HG02885 (cell line): ENCODE data around the gene KLRF1.
"Not testable (repeated sequence)": the region's sequence is repeated elsewhere in the genome, so short reads cannot be mapped to it uniquely, and the experiment has no call there.

Experiments
- ATAC-seq: cut with Tn5 transposase; IDR thresholded peaks from one replicate; pipeline ENCODE4 v1.9.1; 2021; ENCODE audit warnings: mild to moderate bottlenecking; ENCODE audit not compliant: unreplicated experiment, poor library complexity

Gene KLRF1

DNA sequence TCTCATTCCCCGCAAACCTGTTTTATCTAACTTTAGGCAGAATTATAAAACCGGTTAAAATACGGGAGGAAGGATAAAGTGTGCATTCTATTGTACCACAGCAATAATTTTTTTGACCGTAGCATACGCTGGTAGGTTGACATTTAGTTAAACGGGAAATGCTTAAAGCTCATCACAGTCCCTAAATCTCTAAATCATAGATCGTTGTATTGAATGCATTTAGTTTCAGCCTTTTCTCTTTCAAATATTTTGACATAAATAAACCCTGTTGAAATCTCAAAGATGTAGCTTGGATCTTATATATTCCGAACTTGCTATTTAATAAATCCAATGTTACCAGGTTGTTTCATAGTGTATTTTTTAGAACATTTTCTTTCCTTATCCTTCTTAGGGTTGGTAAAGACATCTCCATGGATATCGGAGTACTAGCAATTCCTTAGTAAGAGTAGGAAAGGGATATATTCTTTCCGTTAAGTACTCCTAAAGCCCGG lies 41.1 kb downstream of the KLRF1 start:
- ATAC-seq: no peak

DNA sequence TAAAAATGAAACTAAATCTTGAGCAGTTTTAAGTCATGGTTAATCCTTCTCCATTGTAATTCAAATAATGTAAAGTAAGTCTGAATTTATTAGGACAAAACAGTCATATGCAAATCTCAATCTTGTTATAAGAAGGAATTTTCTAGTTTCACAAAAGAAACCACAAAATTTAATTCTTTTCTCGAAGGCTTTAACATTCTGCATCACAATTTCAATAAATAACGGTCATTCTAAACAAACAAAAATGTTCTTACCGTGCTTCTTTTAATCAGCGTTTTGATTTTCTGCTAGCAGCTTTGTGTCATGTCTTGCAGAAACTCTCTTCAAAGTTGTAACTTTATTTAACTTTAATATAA lies 41.6 kb downstream of the KLRF1 start:
- ATAC-seq: no peak

DNA sequence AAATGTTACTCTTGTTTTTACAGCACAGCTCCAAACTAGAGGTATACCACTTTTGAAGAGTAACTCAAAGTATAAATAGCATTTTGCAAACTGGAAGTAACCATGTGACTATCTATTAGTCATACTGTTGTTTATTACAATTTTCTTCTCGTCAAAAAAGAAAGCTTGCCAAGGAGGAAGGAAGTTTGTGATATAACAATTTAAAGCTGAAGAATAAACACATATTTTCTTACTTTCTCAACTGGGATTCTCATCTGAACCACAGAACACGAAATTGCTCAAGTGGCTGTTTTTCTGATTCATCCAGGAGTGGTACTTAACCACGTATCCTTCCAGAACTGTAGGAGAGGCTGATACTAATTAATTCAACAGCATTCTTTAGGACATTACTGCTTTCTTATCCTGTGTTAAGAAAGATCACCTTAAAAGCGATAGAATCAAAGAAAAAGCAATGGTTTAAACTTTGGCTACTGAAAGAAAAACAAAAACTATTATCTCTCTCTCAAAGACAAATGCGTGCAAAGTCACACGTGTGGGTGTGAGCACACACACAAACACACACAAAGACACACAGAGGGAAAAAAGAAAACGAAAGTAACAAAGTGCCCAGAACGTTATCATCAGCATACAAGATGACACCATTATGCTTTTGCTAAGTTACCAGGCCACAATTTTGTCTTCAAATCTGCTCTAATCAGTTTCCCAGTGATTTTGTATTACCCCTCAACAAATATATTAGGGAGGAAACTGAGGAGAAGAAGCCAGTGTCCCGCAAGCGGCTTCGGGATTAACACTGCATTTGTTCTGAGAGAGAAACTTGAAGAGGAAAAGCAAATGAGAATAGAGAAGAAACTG lies 42.3 kb downstream of the KLRF1 start, which contains the start of gene CLEC2B:
TSS of gene CLEC2B (minus strand) at position 48 of the 855 bp plus-strand sequence.
- ATAC-seq: peak; percentile 41

DNA sequence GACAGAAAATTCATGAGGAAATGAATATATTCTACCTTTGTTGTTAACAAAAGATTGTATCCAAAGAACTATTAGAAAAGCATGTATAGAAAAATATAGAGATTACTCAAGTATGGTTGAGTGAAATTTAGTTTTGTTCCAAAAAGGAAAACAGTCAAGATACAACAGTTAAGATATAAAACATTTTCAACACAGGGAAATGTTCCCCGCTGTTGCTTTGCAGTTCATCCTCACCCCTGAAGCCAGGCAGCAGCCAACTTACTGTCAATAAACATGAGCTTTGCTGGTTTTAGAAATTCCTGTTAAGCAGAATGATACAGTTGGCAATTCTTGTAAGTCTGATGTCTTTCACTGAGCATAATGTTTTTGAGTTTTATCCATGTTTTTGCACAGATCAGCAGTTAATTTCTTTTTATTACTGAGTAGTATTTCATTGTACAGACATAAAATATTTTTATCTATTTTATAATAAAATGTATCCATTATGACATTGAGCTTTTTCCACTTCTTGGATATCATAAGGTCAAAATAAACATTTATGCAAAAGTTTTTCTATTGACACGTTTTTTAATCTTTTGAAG lies 43.1 kb downstream of the KLRF1 start:
- ATAC-seq: no peak

DNA sequence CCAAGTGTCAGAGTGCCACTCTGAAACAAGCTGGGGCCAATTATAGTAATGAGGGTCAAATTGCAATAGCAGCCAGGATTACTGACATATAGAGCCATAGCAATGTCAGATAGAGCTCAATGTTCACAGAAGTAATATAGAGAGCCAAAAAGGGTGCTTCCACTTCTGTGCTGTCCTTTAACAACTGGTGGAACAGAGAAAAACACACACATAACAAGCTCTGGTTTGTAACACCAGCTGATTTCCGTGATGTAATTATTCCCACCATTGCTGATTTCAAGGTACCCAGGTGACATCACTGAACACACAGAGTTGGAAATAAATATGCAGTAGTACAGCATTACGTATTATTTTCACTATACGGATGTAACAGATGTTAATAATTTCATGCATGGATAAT lies 44.9 kb downstream of the KLRF1 start:
- no peak for ATAC-seq

DNA sequence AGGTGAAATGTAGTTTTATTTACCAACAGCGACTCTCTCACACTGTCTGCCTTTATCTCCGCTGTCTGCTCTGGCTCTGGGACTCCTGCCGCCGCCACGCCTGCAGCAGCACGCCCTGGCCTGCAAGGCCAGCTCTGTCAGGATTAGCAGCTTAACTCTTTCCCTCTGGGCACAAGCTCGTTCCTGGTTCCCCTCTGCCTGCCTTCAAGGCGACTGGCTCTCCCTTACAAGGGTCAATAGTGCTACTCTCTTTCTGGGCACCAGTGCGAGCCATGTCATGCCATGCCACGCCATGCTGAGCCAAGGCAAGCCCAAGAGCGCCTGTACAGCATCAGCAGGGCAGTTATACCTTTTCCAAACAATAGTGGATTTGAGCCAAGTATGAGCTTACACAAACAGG lies 45.5 kb downstream of the KLRF1 start:
- no peak for ATAC-seq

DNA sequence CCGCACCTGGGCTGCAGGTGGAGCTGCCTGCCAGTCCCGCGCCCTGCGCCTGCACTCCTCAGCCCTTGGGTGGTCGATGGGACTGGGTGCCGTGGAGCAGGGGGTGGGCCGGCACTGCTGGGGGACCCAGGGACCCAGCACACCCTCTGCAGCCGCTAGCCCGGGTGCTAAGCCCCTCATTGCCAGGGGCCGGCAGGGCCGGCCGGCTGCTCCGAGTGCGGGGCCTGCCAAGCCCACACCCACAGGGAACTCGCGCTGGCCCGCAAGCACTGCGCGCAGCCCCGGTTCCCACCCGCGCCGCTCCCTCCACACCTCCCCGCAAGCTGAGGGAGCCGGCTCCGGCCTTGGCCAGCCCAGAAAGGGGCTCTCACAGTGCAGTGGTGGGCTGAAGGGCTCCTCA lies 48.8 kb downstream of the KLRF1 start:
- ATAC-seq: not testable (repeated sequence)

DNA sequence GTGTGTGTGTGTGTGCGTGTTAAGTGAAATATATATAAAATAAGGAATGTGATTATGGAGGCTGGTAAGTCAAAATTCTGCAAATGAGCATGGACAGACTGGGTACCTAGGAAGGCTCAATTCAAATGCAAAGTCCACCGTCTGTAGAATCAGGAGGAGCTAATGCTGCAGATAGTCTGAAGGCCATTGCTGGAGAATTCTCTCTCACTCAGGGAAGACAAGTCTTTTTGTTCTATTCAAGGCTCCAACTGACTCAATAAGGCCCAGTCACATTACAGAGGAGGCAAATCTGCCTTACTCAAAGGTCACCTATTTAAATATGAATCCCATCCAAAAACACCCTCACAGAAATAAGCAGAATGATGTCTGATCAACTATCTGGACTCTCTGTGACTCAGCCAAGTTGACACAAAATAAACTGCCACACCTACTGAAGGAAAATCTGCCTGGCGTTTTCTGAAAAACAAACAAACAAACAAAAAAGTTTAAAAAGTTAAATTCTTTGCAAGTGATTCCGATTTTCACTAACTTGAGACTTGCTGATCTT lies 53.3 kb downstream of the KLRF1 start:
- ATAC-seq: no peak

DNA sequence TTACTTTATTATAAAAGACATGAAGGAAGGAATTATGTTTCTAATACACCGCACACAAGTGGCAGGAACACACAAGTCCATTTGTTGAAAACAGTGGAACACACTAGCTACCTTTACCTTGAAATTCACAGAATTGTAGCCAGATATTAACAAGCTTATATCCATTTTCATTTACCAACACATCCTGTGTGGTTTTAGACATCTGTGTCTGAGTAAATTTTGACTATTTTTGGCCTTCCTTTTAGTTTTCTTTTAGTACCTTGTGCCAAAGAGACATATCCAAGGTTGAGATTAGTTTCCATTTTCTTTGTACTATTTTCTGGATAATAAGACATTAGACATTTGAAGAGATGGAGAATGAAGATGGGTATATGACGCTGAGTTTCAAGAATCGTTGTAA lies 54.0 kb downstream of the KLRF1 start, which contains the start of gene KLRF2:
TSS of gene KLRF2 (plus strand) at position 244 of the 400 bp plus-strand sequence. CDS start at position 351, 107 bp downstream.
- ATAC-seq: no peak

DNA sequence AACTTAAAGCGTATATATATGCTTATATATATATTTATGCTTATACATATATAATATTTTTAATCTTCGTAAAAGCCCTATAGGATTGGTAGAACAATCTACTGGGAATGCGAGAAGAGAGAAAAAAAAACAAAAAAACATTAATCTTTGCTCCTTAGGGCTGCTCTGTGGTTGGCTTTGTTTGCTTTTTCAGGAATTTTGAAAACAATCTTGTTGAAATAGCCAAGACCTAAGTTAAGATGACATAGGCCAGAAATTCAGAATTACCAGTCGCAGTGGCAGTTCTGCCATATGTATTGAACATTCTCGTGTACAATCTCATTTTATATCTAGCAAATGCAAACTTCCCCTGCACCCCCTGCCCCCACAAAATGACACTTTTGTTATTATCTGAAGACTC lies 54.7 kb downstream of the KLRF1 start:
- no peak for ATAC-seq

DNA sequence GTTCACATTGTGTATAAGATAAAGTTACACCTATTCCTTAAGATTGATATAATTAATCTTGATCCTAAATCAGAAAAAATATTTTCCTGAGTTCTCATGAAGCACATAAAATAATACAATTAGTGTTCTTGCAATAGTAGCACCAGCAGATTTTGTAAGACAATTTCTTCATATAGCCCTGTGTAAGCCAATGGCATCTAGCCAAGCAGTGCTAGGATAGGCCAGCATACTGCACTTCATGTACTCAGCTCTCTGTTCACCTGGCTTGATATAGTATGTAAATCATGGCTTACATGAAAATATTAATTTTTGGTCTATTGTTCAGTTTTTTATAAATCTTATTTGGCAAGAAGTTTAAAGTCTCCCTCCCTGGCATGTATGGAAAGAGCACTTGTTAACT lies 55.9 kb downstream of the KLRF1 start:
- no peak for ATAC-seq

DNA sequence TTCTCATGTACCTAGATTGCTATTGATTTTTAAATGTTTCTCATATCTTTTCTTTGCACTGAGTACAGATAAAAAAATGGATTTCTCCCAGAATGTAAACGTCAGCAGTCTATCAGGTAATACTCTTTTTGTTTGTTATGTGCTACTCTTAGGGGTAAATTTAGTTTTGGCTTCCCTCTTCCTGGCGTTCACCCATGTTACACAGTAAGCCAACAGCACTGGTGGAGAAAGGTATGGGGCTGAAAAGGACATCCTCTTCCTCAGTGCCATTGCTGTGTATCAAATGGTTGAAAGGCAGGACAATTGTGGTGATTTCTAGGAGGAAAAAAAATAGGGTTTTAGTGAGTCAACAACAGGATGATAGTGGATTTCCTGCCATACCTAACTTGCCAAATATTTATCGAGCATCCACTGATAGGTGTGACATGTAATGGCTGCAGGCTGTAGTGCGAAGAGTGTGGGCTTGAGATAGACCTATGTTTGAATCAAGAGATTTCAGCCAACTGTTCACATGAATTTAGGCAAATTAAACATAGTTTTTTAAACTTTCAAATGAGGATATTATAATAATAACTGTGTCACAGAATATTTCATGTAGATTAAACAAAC lies 61.5 kb downstream of the KLRF1 start:
- no peak for ATAC-seq
